ENCODE results near the gene THADA.

Gene THADA

DNA sequence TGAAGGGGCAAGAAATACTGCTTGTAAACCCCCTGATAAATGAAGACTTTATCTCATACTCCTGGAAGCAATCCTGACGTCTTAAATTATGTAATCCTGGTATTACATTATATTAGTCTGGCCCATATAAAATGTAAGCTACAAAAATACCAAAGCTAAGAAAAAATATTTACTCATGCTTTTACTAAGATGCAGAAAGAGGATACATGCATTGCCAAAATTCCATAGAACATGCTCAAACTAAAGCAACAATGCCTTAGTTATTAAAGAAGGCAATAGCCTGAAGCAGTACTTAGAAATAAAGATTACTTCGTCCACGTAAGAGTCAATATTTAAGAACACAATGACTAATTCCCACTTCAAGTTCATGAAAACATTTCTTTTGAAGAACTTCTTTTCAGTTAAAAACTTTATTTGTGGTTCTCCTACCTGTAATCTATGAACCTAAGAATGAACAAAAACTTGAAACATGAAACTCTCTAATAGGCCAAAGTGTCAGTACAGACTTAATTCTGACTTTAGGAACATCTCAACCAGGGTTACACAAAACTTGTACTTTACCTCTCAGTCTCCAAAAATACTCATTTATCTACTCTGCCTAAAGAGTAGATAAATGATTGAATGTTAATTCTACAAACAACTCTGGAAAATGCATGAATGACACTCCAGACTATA lies 117.3 kb downstream of the THADA start:
- TF ChIP-seq, protein P1, sequence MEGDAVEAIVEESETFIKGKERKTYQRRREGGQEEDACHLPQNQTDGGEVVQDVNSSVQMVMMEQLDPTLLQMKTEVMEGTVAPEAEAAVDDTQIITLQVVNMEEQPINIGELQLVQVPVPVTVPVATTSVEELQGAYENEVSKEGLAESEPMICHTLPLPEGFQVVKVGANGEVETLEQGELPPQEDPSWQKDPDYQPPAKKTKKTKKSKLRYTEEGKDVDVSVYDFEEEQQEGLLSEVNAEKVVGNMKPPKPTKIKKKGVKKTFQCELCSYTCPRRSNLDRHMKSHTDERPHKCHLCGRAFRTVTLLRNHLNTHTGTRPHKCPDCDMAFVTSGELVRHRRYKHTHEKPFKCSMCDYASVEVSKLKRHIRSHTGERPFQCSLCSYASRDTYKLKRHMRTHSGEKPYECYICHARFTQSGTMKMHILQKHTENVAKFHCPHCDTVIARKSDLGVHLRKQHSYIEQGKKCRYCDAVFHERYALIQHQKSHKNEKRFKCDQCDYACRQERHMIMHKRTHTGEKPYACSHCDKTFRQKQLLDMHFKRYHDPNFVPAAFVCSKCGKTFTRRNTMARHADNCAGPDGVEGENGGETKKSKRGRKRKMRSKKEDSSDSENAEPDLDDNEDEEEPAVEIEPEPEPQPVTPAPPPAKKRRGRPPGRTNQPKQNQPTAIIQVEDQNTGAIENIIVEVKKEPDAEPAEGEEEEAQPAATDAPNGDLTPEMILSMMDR (IDR thresholded peaks at IDR 0.05; ENCODE audit: low read depth, low read length) = no peak
- H3K36me3 ChIP-seq = no peaks in the 10 kb centered on the region
- H3K27ac ChIP-seq = no peak overlapping the region
- no peak overlapping the region for H3K4me3 ChIP-seq (ENCODE audit: low read depth, low read length)
- H3K9me3 ChIP-seq (ENCODE audit: severe bottlenecking) = no peaks in the 10 kb centered on the region
- H3K27me3 ChIP-seq (ENCODE audit: insufficient read depth, low read depth, severe bottlenecking) = no peaks in the 10 kb centered on the region
- no peak for DNase-seq

DNA sequence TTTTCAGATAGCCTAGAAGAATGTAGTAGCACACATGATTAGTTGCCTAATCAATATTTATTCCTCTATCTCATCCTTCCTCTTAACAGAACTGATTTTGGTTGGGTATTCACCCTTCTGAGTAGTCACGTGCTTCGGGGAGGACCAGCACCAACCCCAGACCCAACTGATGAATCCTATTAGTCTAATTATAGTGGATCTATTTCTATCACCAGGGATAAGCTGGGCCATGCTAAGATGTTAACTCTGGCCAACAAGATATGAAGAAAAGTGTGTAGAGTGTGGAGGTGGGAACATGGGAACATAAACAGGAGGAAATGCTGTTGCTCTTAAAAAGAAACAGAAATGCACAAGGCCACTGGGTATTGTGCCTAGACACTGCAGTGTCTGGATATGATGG lies 119.9 kb downstream of the THADA start:
- peak; percentile 28 for DNase-seq
- H3K36me3 ChIP-seq = no peaks in the 10 kb centered on the region
- H3K27ac ChIP-seq = peak overlapping the region; percentile 27
- no peaks in the 10 kb centered on the region for H3K27me3 ChIP-seq (ENCODE audit: insufficient read depth, low read depth, severe bottlenecking)
- no peaks in the 10 kb centered on the region for H3K9me3 ChIP-seq (ENCODE audit: severe bottlenecking)
- H3K4me3 ChIP-seq (ENCODE audit: low read depth, low read length) = no peak overlapping the region
- TF ChIP-seq, protein P1 (IDR thresholded peaks at IDR 0.05; ENCODE audit: low read depth, low read length) = no peak

DNA sequence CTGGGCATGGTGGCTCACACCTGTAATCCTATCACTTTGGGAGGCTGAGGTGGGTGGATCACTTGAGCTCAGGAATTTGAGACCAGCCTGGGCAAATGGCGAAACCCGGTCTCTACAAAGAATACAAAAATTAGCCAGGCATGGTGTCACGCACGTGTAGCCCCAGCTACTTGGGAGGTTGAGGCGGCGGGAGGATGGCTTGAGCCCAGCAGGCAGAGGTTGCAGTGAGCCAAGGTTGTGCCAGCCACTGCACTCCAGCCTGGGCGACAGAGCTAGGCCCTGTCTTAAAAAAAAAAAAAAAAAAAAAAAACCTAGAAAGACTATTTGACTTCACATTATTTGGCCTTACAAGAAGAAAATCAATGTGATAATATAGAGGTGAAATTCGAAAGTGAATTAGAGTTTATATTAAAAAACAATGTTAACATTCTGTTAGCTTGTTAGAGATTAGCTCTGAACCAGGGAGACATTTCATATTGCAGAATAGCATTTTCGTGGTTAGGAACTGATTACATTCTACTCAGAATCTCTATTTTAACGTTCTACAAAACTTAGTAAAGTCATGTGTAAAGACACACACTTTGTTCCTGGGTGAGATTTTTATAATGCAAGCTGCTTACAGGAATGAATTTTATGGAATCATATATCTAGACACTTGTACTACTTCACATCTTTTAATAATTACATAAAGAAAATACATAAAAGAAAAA lies 120.5 kb downstream of the THADA start:
- TF ChIP-seq, protein P1 (IDR thresholded peaks at IDR 0.05; ENCODE audit: low read depth, low read length) = no peak
- Histone ChIP-seq H3K27ac (no peak overlapping the region), H3K36me3 (no peaks in the 10 kb centered on the region), H3K9me3 (ENCODE audit: severe bottlenecking) (no peaks in the 10 kb centered on the region), H3K4me3 (ENCODE audit: low read depth, low read length) (no peak overlapping the region), H3K27me3 (ENCODE audit: insufficient read depth, low read depth, severe bottlenecking) (no peaks in the 10 kb centered on the region)
- no peak for DNase-seq

DNA sequence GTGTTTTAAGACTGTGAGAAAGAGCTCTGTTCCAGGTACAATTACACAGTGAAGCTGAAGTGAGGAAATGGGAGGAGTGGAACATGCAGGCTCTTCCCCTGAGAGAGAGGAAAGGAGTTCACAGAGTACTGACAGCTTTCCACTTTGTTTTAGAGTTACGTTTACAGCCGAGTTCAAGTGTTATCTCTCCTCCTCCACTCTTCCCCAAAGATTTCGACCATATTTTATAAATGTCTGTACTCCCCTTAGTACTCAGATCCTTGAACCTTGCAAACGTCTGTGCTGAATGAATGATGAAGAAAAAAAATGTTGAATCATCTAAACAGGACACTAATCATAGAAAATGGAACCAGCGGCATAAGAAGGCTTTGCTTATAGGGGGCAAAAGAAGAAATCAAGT lies 121.6 kb downstream of the THADA start:
- TF ChIP-seq, protein P1 (IDR thresholded peaks at IDR 0.05; ENCODE audit: low read depth, low read length) = no peak
- DNase-seq = no peak
- H3K4me3 ChIP-seq (ENCODE audit: low read depth, low read length) = no peak overlapping the region
- H3K27ac ChIP-seq = no peak overlapping the region
- no peaks in the 10 kb centered on the region for H3K27me3 ChIP-seq (ENCODE audit: insufficient read depth, low read depth, severe bottlenecking)
- no peaks in the 10 kb centered on the region for H3K36me3 ChIP-seq
- H3K9me3 ChIP-seq (ENCODE audit: severe bottlenecking) = no peaks in the 10 kb centered on the region

DNA sequence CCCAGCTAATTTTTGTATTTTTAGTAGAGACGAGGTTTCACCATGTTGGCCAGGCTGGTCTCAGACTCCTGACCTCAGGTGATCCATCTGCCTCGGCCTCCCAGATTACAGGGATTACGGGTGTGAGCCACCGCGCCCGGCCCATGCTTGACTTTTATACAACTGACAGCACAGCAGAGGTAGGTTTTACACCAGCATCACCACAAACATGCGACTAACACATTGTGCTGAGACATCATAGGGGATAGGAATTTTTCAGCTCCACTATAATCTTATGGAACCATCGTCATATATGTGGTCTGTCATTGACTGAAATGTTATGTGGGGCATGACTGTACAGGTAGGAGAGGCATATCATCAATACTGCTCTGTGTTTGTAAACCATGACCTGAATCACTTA lies 122.1 kb downstream of the THADA start:
- H3K9me3 ChIP-seq (ENCODE audit: severe bottlenecking) = no peaks in the 10 kb centered on the region
- no peak overlapping the region for H3K27ac ChIP-seq
- no peak for DNase-seq
- no peaks in the 10 kb centered on the region for H3K27me3 ChIP-seq (ENCODE audit: insufficient read depth, low read depth, severe bottlenecking)
- H3K4me3 ChIP-seq (ENCODE audit: low read depth, low read length) = no peak overlapping the region
- H3K36me3 ChIP-seq = no peaks in the 10 kb centered on the region
- TF ChIP-seq, protein P1 (IDR thresholded peaks at IDR 0.05; ENCODE audit: low read depth, low read length) = no peak

Measured in WERI-Rb-1 (cell line).